Measurements from ENCODE around the gene ERN2.

The ERN2 gene

GRCh38 chr16:23679986-23680336 is 33.1 kb downstream of the ERN2 start:
- no peaks in the 10 kb centered on the region for H3K27me3 Mint-ChIP-seq
- H3K4me3 Mint-ChIP-seq: peak overlapping the region; percentile 95 to 97
- ATAC-seq (no peak), DNase-seq (no peak)
- H3K9me3 Mint-ChIP-seq: no peaks in the 10 kb centered on the region
- no peak overlapping the region for H3K27ac Mint-ChIP-seq
- H3K4me1 Mint-ChIP-seq: peaks cover 28% of the 10 kb centered on the region

GRCh38 chr16:23679274-23679985 is 33.6 kb downstream of the ERN2 start:
- DNase-seq (no peak), ATAC-seq (peak; percentile 19)
- Mint-ChIP-seq H3K4me1 (peaks cover 28% of the 10 kb centered on the region), H3K4me3 (peak overlapping the region; percentile 95 to 97), H3K9me3 (no peaks in the 10 kb centered on the region), H3K27me3 (no peaks in the 10 kb centered on the region), H3K27ac (peak overlapping the region; percentile 91 to 97)

GRCh38 chr16:23678430-23679273 is 34.4 kb downstream of the ERN2 start, which contains the start of gene PLK1:
PLK1 (plus strand) TSS chr16:23678889; CDS start chr16:23678933, 44 bp downstream.
- H3K9me3 Mint-ChIP-seq: no peaks in the 10 kb centered on the region
- H3K27me3 Mint-ChIP-seq: no peaks in the 10 kb centered on the region
- peak within 1 kb of the TSS; percentile 95 to 97 for H3K4me3 Mint-ChIP-seq
- H3K4me1 Mint-ChIP-seq: peaks cover 28% of the 10 kb centered on the region
- ATAC-seq (peak; percentile 97), DNase-seq (peak; percentile 78 to 85)
- peak within 1 kb of the TSS; percentile 91 to 97 for H3K27ac Mint-ChIP-seq

GRCh38 chr16:23676924-23677480 is 36.0 kb downstream of the ERN2 start:
- peaks cover 28% of the 10 kb centered on the region for H3K4me1 Mint-ChIP-seq
- no peak overlapping the region for H3K27ac Mint-ChIP-seq
- no peak for DNase-seq
- no peak for ATAC-seq
- no peak overlapping the region for H3K4me3 Mint-ChIP-seq
- no peaks in the 10 kb centered on the region for H3K27me3 Mint-ChIP-seq
- no peaks in the 10 kb centered on the region for H3K9me3 Mint-ChIP-seq

- Mint-ChIP-seq H3K4me3 (no peak overlapping the region), H3K27ac (no peak overlapping the region), H3K9me3 (no peaks in the 10 kb centered on the region), H3K27me3 (no peaks in the 10 kb centered on the region), H3K4me1 (peaks cover 33% of the 10 kb centered on the region)
- ATAC-seq: no peak
- DNase-seq: no peak
Observed at GRCh38 chr16:23673971-23674614, 38.9 kb downstream of the ERN2 start.

- H3K27ac Mint-ChIP-seq: peak overlapping the region in 1 of 2 donors; percentile 9
- H3K27me3 Mint-ChIP-seq: no peaks in the 10 kb centered on the region
- no peaks in the 10 kb centered on the region for H3K9me3 Mint-ChIP-seq
- peak; percentile 52 to 79 for DNase-seq
- peaks cover 26% of the 10 kb centered on the region for H3K4me1 Mint-ChIP-seq
- peak overlapping the region in 1 of 2 donors; percentile 20 for H3K4me3 Mint-ChIP-seq
- ATAC-seq: peak; percentile 100
Observed at GRCh38 chr16:23670137-23670776, 42.8 kb downstream of the ERN2 start.

GRCh38 chr16:23668873-23669272 is 44.1 kb downstream of the ERN2 start:
- Mint-ChIP-seq H3K4me1 (peaks cover 26% of the 10 kb centered on the region), H3K9me3 (no peaks in the 10 kb centered on the region)
- ATAC-seq: no peak

GRCh38 chr16:23668225-23668624 is 44.8 kb downstream of the ERN2 start:
- Mint-ChIP-seq H3K4me3 (no peak overlapping the region), H3K9me3 (no peaks in the 10 kb centered on the region), H3K27me3 (no peaks in the 10 kb centered on the region), H3K27ac (no peak overlapping the region), H3K4me1 (peaks cover 26% of the 10 kb centered on the region)
- no peak for DNase-seq
- no peak for ATAC-seq

More at GRCh38 chr16:23668873-23669272, 44.1 kb downstream of the ERN2 start:
- Mint-ChIP-seq H3K27ac (no peak overlapping the region), H3K27me3 (no peaks in the 10 kb centered on the region), H3K4me3 (no peak overlapping the region)
- DNase-seq: no peak

- DNase-seq: no peak
- Mint-ChIP-seq H3K27me3 (no peaks in the 10 kb centered on the region), H3K27ac (no peak overlapping the region), H3K4me1 (peaks cover 26% of the 10 kb centered on the region), H3K4me3 (no peak overlapping the region), H3K9me3 (no peaks in the 10 kb centered on the region)
- ATAC-seq: no peak
Observed at GRCh38 chr16:23667355-23667659, 45.7 kb downstream of the ERN2 start.

GRCh38 chr16:23666571-23667354 is 46.3 kb downstream of the ERN2 start:
- ATAC-seq: no peak
- no peaks in the 10 kb centered on the region for H3K9me3 Mint-ChIP-seq
- H3K4me3 Mint-ChIP-seq: no peak overlapping the region
- H3K27ac Mint-ChIP-seq: no peak overlapping the region
- DNase-seq: no peak
- H3K4me1 Mint-ChIP-seq: peaks cover 26% of the 10 kb centered on the region
- no peaks in the 10 kb centered on the region for H3K27me3 Mint-ChIP-seq

- H3K4me1 Mint-ChIP-seq: peaks cover 5% of the 10 kb centered on the region
- no peak for ATAC-seq
- no peak for DNase-seq
- H3K27ac Mint-ChIP-seq: no peak overlapping the region
- no peaks in the 10 kb centered on the region for H3K9me3 Mint-ChIP-seq
- H3K27me3 Mint-ChIP-seq: no peaks in the 10 kb centered on the region
- no peak overlapping the region for H3K4me3 Mint-ChIP-seq
Observed at GRCh38 chr16:23663918-23664317, 49.1 kb downstream of the ERN2 start.

GRCh38 chr16:23651943-23652468 is 61.0 kb downstream of the ERN2 start:
- DNase-seq (no peak), ATAC-seq (peak; percentile 56)
- Mint-ChIP-seq H3K4me3 (no peak overlapping the region), H3K27me3 (no peaks in the 10 kb centered on the region), H3K4me1 (peaks cover 36% of the 10 kb centered on the region), H3K9me3 (no peaks in the 10 kb centered on the region), H3K27ac (peak overlapping the region in 1 of 2 donors; percentile 41)

GRCh38 chr16:23650674-23651416 is 62.2 kb downstream of the ERN2 start:
- peak overlapping the region in 1 of 2 donors; percentile 94 for H3K27ac Mint-ChIP-seq

GRCh38 chr16:23642246-23642774 is 70.7 kb downstream of the ERN2 start:
- Mint-ChIP-seq H3K27ac (peak overlapping the region; percentile 96 to 98), H3K4me3 (peak overlapping the region; percentile 91 to 99), H3K27me3 (no peaks in the 10 kb centered on the region), H3K4me1 (peaks cover 34% of the 10 kb centered on the region), H3K9me3 (no peaks in the 10 kb centered on the region)
- no peak for DNase-seq
- ATAC-seq: no peak

More at GRCh38 chr16:23650674-23651416, 62.2 kb downstream of the ERN2 start:
- Mint-ChIP-seq H3K9me3 (no peaks in the 10 kb centered on the region), H3K27me3 (no peaks in the 10 kb centered on the region), H3K4me1 (peaks cover 44% of the 10 kb centered on the region), H3K4me3 (no peak overlapping the region)
- no peak for ATAC-seq
- DNase-seq: no peak
